H9 (cell line): ENCODE data around the gene STC2. TPM values are rescaled to one million over a fixed set of nuclear protein-coding genes. Genes with fewer than 3 reads are reported as not detected.

Experiments
- DNase-seq: peaks from one replicate; pipeline ENCODE4 v3.0.0-alpha.2; 2017
- H2AFZ ChIP-seq: one replicate; pipeline ENCODE4 v1.6.1; 2013; ENCODE audit warnings: mild to moderate bottlenecking, low read length, control low read depth, moderate library complexity
- H2AK5ac ChIP-seq: 2 replicates; pipeline ENCODE4 v1.6.1; 2013; ENCODE audit warnings: low read length, control low read depth, mixed read lengths; ENCODE audit not compliant: insufficient read length
- H2BK120ac ChIP-seq: one replicate; pipeline ENCODE4 v1.6.1; 2013; ENCODE audit warnings: low read depth, mild to moderate bottlenecking, low read length, control low read depth, inconsistent platforms; ENCODE audit not compliant: poor library complexity, severe bottlenecking
- H2BK12ac ChIP-seq: 2 replicates; pipeline ENCODE4 v1.6.1; 2013; ENCODE audit warnings: low read length, control low read depth, mixed read lengths, low read depth; ENCODE audit not compliant: insufficient read length
- H2BK15ac ChIP-seq: 2 replicates; pipeline ENCODE4 v1.6.1; 2013; ENCODE audit warnings: low read depth, low read length, control low read depth
- H2BK20ac ChIP-seq: one replicate; pipeline ENCODE4 v1.6.1; 2013; ENCODE audit warnings: low read depth, mild to moderate bottlenecking, low read length, control low read depth, inconsistent platforms; ENCODE audit not compliant: poor library complexity, severe bottlenecking
- H2BK5ac ChIP-seq: 2 replicates; pipeline ENCODE4 v1.6.1; 2013; ENCODE audit warnings: low read length, control low read depth, mixed read lengths; ENCODE audit not compliant: insufficient read length
- H3K14ac ChIP-seq: 2 replicates; pipeline ENCODE4 v1.6.1; 2013; ENCODE audit warnings: low read length, control low read depth; ENCODE audit not compliant: insufficient read depth
- H3K18ac ChIP-seq: 2 replicates; pipeline ENCODE4 v1.6.1; 2013; ENCODE audit warnings: low read depth, mild to moderate bottlenecking, mixed read lengths, low read length, control low read depth; ENCODE audit not compliant: insufficient read length
- H3K23ac ChIP-seq: 2 replicates; pipeline ENCODE4 v1.6.1; 2013; ENCODE audit warnings: low read length, control low read depth, mixed read lengths, low read depth; ENCODE audit not compliant: insufficient read length
- H3K23me2 ChIP-seq: 2 replicates; pipeline ENCODE4 v1.6.1; 2013; ENCODE audit warnings: low read depth, mild to moderate bottlenecking, mixed read lengths, low read length, control low read depth; ENCODE audit not compliant: insufficient read length, poor library complexity, severe bottlenecking
- H3K27ac ChIP-seq: 2 replicates; pipeline ENCODE4 v1.5.1; 2013; ENCODE audit warnings: low read length, control low read depth, mixed read lengths, low read depth; ENCODE audit not compliant: insufficient read length
- H3K27me3 ChIP-seq: 2 replicates; pipeline ENCODE4 v1.6.1; 2013; ENCODE audit warnings: low read length, control low read depth, inconsistent platforms; ENCODE audit not compliant: insufficient read depth
- H3K4ac ChIP-seq: 2 replicates; pipeline ENCODE4 v1.6.1; 2013; ENCODE audit warnings: low read depth, mild to moderate bottlenecking, control low read depth, inconsistent platforms, low read length, moderate library complexity
- H3K4me1 ChIP-seq: 2 replicates; pipeline ENCODE4 v1.6.1; 2013; ENCODE audit warnings: low read length, control low read depth, inconsistent platforms; ENCODE audit not compliant: insufficient read depth
- H3K4me2 ChIP-seq: 2 replicates; pipeline ENCODE4 v1.6.1; 2013; ENCODE audit warnings: low read length, control low read depth, mixed read lengths; ENCODE audit not compliant: insufficient read length, insufficient read depth
- H3K56ac ChIP-seq: 2 replicates; pipeline ENCODE4 v1.6.1; 2013; ENCODE audit warnings: low read depth, mild to moderate bottlenecking, mixed read lengths, low read length, control low read depth; ENCODE audit not compliant: insufficient read length
- H3K79me1 ChIP-seq: 2 replicates; pipeline ENCODE4 v1.6.1; 2013; ENCODE audit warnings: low read depth, mild to moderate bottlenecking, moderate library complexity, low read length, control low read depth, inconsistent platforms; ENCODE audit not compliant: insufficient read depth, poor library complexity, severe bottlenecking
- H3K79me2 ChIP-seq: 2 replicates; pipeline ENCODE4 v1.6.1; 2013; ENCODE audit warnings: low read length, control low read depth, inconsistent platforms; ENCODE audit not compliant: insufficient read depth
- H3K9ac ChIP-seq: 2 replicates; pipeline ENCODE4 v1.6.1; 2013; ENCODE audit warnings: low read length, control low read depth, mixed read lengths; ENCODE audit not compliant: insufficient read length; ENCODE audit errors: extremely low read depth
- H3K9me3 ChIP-seq: one replicate; pipeline ENCODE4 v1.6.1; 2013; ENCODE audit warnings: low read depth, low read length, inconsistent platforms; ENCODE audit not compliant: control insufficient read depth
- H3T11ph ChIP-seq: one replicate; pipeline ENCODE4 v1.6.1; 2013; ENCODE audit warnings: mild to moderate bottlenecking, low read length, control low read depth, inconsistent platforms
- H4K20me1 ChIP-seq: one replicate; pipeline ENCODE4 v1.6.1; 2013; ENCODE audit not compliant: control insufficient read depth, insufficient read length, insufficient read depth
- H4K5ac ChIP-seq: 2 replicates; pipeline ENCODE4 v1.6.1; 2013; ENCODE audit warnings: low read depth, mild to moderate bottlenecking, mixed read lengths, low read length, control low read depth; ENCODE audit not compliant: insufficient read length
- H4K8ac ChIP-seq: replicated peaks from 2 replicates; pipeline ENCODE4 v1.6.1; 2013; ENCODE audit warnings: low read length, control low read depth, mixed read lengths, low read depth; ENCODE audit not compliant: insufficient read length
- H4K91ac ChIP-seq: 2 replicates; pipeline ENCODE4 v1.6.1; 2013; ENCODE audit warnings: low read depth, mild to moderate bottlenecking, moderate library complexity, mixed read lengths, low read length, control low read depth; ENCODE audit not compliant: insufficient read length
- H3K27ac Mint-ChIP-seq, 3 experiments: 2 replicates in 2 of 3; 3 replicates in 1 of 3; pipeline ENCODE4 v1.8.0; 2020 to 2021; ENCODE audit warnings: mixed read lengths in 3 of 3, mild to moderate bottlenecking in 1 of 3, moderate library complexity in 1 of 3
- H3K27me3 Mint-ChIP-seq: 2 replicates; pipeline ENCODE4 v1.8.0; 2021; ENCODE audit warnings: low read depth, mild to moderate bottlenecking, moderate library complexity, mixed read lengths
- H3K36me3 Mint-ChIP-seq, 3 experiments: 2 replicates in 2 of 3; 3 replicates in 1 of 3; pipeline ENCODE4 v1.8.0; 2020 to 2021; ENCODE audit warnings: low read depth in 3 of 3, mixed read lengths in 3 of 3; ENCODE audit not compliant: insufficient read depth in 1 of 3
- H3K4me1 Mint-ChIP-seq, 2 experiments: 2 replicates each; pipeline ENCODE4 v1.8.0; 2020; ENCODE audit warnings: mixed read lengths in 2 of 2
- H3K4me3 Mint-ChIP-seq, 2 experiments: 2 replicates in 1 of 2; 3 replicates in 1 of 2; pipeline ENCODE4 v1.8.0; 2020 to 2021; ENCODE audit warnings: mild to moderate bottlenecking in 2 of 2, mixed read lengths in 2 of 2, moderate library complexity in 1 of 2
- H3K9me3 Mint-ChIP-seq, 2 experiments: 2 replicates in 1 of 2; 3 replicates in 1 of 2; pipeline ENCODE4 v1.8.0; 2020; ENCODE audit warnings: mild to moderate bottlenecking in 2 of 2, mixed read lengths in 2 of 2, moderate library complexity in 1 of 2
- WGBS: extraction: QIAGEN DNeasy Blood & Tissue Kit; methylation state at CpG from one replicate; pipeline ENCODE4 v1.1.7; 2013; ENCODE audit warnings: missing lambda C conversion rate, low lambda C conversion rate, mixed read lengths; ENCODE audit not compliant: insufficient read length; ENCODE audit errors: extremely low coverage; 5-methylcytosine and 5-hydroxymethylcytosine counted together
- total RNA-seq: library from RNA; stranded (reverse); gene quantifications from 2 replicates; pipeline ENCODE4 v1.2.1, GENCODE V29; 2021
- TF ChIP-seq, protein P1 (sequence below): fragments of 200-600 bp; sonication (generic); conservative IDR thresholded peaks from 3 replicates; pipeline ENCODE4 v1.8.0; 2021; ENCODE audit warnings: antibody characterized with exemption, mild to moderate bottlenecking

Gene STC2
- total RNA-seq, 1 experiment from 2014 or later, result 77.7 TPM

DNA sequence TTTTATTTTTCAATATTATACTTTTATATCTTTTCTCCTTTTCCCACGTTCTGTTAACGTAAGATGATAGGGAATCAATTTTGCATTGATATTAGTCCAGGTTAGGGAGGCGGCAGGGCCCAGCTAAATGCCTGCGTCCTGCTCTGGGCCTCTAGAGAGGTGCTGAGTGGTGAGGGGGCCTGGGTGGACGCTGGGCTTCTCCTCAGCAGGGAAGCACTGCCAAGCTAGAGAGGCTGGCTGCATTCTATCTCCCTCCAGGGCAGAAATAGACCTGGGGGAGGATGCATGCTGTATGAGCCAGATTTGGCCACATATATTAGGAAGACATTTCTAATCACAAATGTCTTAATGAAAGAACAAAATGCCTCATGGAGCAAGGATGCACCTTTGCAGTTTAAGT lies 49.6 kb downstream of the STC2 start:
- Histone ChIP-seq H2BK12ac (no peak overlapping the region), H4K5ac (no peak overlapping the region), H3K9ac (no peak overlapping the region), H4K91ac (no peak overlapping the region), H2AFZ (no peak overlapping the region), H3K27ac (no peak overlapping the region), H3K4ac (no peak overlapping the region), H3K27me3 (peaks cover 11% of the 10 kb centered on the region), H3K18ac (no peak overlapping the region), H3K4me2 (no peak overlapping the region), H3K14ac (no peak overlapping the region), H3K4me1 (no peaks in the 10 kb centered on the region), H3K23ac (no peak overlapping the region), H3K9me3 (no peaks in the 10 kb centered on the region), H2BK5ac (no peak overlapping the region), H3K79me1 (no peaks in the 10 kb centered on the region), H2BK15ac (no peak overlapping the region), H2BK120ac (no peak overlapping the region), H2AK5ac (no peak overlapping the region), H3T11ph (no peak overlapping the region), H4K8ac (no peak overlapping the region), H3K23me2 (no peaks in the 10 kb centered on the region), H2BK20ac (no peak overlapping the region), H4K20me1 (no peaks in the 10 kb centered on the region), H3K56ac (no peak overlapping the region), H3K79me2 (no peaks in the 10 kb centered on the region)
- Mint-ChIP-seq H3K4me1 (peaks cover 3 to 9% of the 10 kb centered on the region in 2 experiments; a peak in 3 of 4 replicates), H3K27ac (no peak overlapping the region), H3K36me3 (no peaks in the 10 kb centered on the region), H3K9me3 (peaks cover 3 to 4% of the 10 kb centered on the region in 2 experiments; a peak in 4 of 5 replicates), H3K4me3 (no peak overlapping the region), H3K27me3 (peaks cover 75% of the 10 kb centered on the region)
- no CpG with 5 or more reads among the region's 5 CpGs for WGBS
- DNase-seq, result no peak
- TF ChIP-seq, protein P1, sequence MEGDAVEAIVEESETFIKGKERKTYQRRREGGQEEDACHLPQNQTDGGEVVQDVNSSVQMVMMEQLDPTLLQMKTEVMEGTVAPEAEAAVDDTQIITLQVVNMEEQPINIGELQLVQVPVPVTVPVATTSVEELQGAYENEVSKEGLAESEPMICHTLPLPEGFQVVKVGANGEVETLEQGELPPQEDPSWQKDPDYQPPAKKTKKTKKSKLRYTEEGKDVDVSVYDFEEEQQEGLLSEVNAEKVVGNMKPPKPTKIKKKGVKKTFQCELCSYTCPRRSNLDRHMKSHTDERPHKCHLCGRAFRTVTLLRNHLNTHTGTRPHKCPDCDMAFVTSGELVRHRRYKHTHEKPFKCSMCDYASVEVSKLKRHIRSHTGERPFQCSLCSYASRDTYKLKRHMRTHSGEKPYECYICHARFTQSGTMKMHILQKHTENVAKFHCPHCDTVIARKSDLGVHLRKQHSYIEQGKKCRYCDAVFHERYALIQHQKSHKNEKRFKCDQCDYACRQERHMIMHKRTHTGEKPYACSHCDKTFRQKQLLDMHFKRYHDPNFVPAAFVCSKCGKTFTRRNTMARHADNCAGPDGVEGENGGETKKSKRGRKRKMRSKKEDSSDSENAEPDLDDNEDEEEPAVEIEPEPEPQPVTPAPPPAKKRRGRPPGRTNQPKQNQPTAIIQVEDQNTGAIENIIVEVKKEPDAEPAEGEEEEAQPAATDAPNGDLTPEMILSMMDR, result no peak
